Endothelial cell of umbilical vein (primary cell): ENCODE results near the gene FAM186B. TPM values are rescaled to one million over a fixed set of nuclear protein-coding genes. Genes with fewer than 3 reads are reported as not detected.

Source experiments
- BruUV-seq: library from RNA; stranded (reverse); fragments of 400-500 nt; replicated peaks from 2 replicates; lab custom pipeline; 2021; lab: Mats Ljungman, UMichigan
- CTCF ChIA-PET: fragments of 300-600, 350-600 bp; sonication (Branson Sonifier 250); formaldehyde crosslinking; loops from one replicate; lab custom pipeline; 2021; ENCODE audit warnings: antibody characterized with exemption, inconsistent platforms; lab: Charles Lee
- POLR2A ChIA-PET: fragments of 300-600, 350-600 bp; sonication (Branson Sonifier 250); formaldehyde crosslinking; loops from one replicate; lab custom pipeline; 2021; ENCODE audit warnings: antibody characterized with exemption, inconsistent platforms; lab: Charles Lee
- DNase-seq: peaks from one replicate; pipeline ENCODE4 v3.0.0-alpha.2; 2011; ENCODE audit warnings: low read depth, low spot score
- FAIRE-seq: peaks from 2 replicates; lab custom pipeline; 2011; peaks lifted over from hg19 to GRCh38; lab: Jason Lieb, UNC
- H2AFZ ChIP-seq: 2 replicates; pipeline ENCODE4 v1.6.0; 2012; ENCODE audit warnings: low read depth, low read length, control low read depth, inconsistent platforms
- H3K27ac ChIP-seq: 2 replicates; pipeline ENCODE4 v1.5.1; 2011; ENCODE audit warnings: low read depth, mild to moderate bottlenecking, control low read depth, low read length, moderate library complexity; ENCODE audit not compliant: insufficient read depth
- H3K27me3 ChIP-seq, 2 experiments: 2 replicates each; pipeline versions ENCODE4 v1.6.0 to v1.6.1; 2011; ENCODE audit warnings: low read length in 2 of 2, mixed read lengths in 1 of 2; ENCODE audit not compliant: control insufficient read depth in 2 of 2, insufficient read depth in 2 of 2
- H3K36me3 ChIP-seq, 2 experiments: 2 replicates in 1 of 2; 3 replicates in 1 of 2; pipeline ENCODE4 v1.5.1; 2011; ENCODE audit warnings: low read length in 2 of 2, mild to moderate bottlenecking in 1 of 2, moderate library complexity in 1 of 2; ENCODE audit not compliant: control insufficient read depth in 2 of 2, insufficient read depth in 2 of 2; ENCODE audit errors: extremely low read depth in 1 of 2
- H3K4me1 ChIP-seq: 3 replicates; pipeline ENCODE4 v1.5.1; 2011; ENCODE audit warnings: mild to moderate bottlenecking, low read length; ENCODE audit not compliant: control insufficient read depth, insufficient read depth; ENCODE audit errors: extremely low read depth
- H3K4me2 ChIP-seq: 2 replicates; pipeline ENCODE4 v1.6.1; 2011; ENCODE audit warnings: low read length, control low read depth, mixed read lengths; ENCODE audit not compliant: insufficient read depth
- H3K4me3 ChIP-seq, 3 experiments: fragments of 200-600 bp in 1 of 3; sonication (generic), shearing (Covaris generic) in 1 of 3; replicated peaks in 1 of 3; 2 replicates each; pipeline ENCODE4 v1.5.1; 2011 to 2016; ENCODE audit warnings: control low read depth in 3 of 3, low read length in 3 of 3, mild to moderate bottlenecking in 2 of 3, inconsistent platforms in 1 of 3, low read depth in 1 of 3, moderate library complexity in 1 of 3; ENCODE audit not compliant: insufficient read depth in 1 of 3
- H3K79me2 ChIP-seq: 2 replicates; pipeline ENCODE4 v1.6.0; 2012; ENCODE audit warnings: low read length, inconsistent platforms; ENCODE audit not compliant: control insufficient read depth, insufficient read depth
- H3K9ac ChIP-seq: replicated peaks from 2 replicates; pipeline ENCODE3; 2011; ENCODE audit warnings: low read length, control low read depth; ENCODE audit not compliant: insufficient read depth; ENCODE audit errors: extremely low read depth
- H3K9me1 ChIP-seq: replicated peaks from 3 replicates; pipeline ENCODE4 v1.6.0; 2011; ENCODE audit warnings: mild to moderate bottlenecking, low read length; ENCODE audit not compliant: control insufficient read depth, insufficient read depth; ENCODE audit errors: extremely low read depth
- H3K9me3 ChIP-seq: replicated peaks from 2 replicates; pipeline ENCODE4 v1.5.1; 2012; ENCODE audit warnings: low read length, inconsistent platforms; ENCODE audit not compliant: control insufficient read depth, insufficient read depth
- H4K20me1 ChIP-seq: replicated peaks from 2 replicates; pipeline ENCODE3; 2011; ENCODE audit warnings: mild to moderate bottlenecking, low read length; ENCODE audit not compliant: control insufficient read depth, insufficient read depth; ENCODE audit errors: extremely low read depth
- CTCF ChIP-seq, 2 donors: IDR thresholded peaks; 1 replicate in 1 of 2; 2 replicates in 1 of 2; pipeline ENCODE4 v1.5.1; 2011; ENCODE audit warnings: low read length in 2 of 2, mild to moderate bottlenecking in 2 of 2, moderate library complexity in 2 of 2, control low read depth in 1 of 2, inconsistent platforms in 1 of 2, low read depth in 1 of 2; ENCODE audit not compliant: insufficient read depth in 1 of 2; ENCODE audit errors: extremely low read depth in 1 of 2
- EZH2 ChIP-seq: IDR thresholded peaks from 2 replicates; pipeline ENCODE4 v1.6.1; 2012; ENCODE audit warnings: borderline replicate concordance, low read depth, mild to moderate bottlenecking, moderate library complexity, low read length, inconsistent platforms; ENCODE audit not compliant: severe bottlenecking
- FOS ChIP-seq: IDR thresholded peaks from 2 replicates; pipeline ENCODE4 v1.6.1; 2011; ENCODE audit warnings: mild to moderate bottlenecking, low read length, moderate library complexity, borderline replicate concordance; ENCODE audit not compliant: insufficient read depth
- GATA2 ChIP-seq: IDR thresholded peaks from 2 replicates; pipeline ENCODE4 v1.7.0; 2011; ENCODE audit warnings: low read depth, mild to moderate bottlenecking, moderate library complexity, mixed read lengths, low read length; ENCODE audit not compliant: insufficient read length, insufficient read depth
- JUN ChIP-seq: IDR thresholded peaks from 2 replicates; pipeline ENCODE4 v1.6.1; 2011; ENCODE audit warnings: borderline replicate concordance, low read depth; ENCODE audit not compliant: insufficient read length, insufficient read depth
- MAX ChIP-seq: IDR thresholded peaks from 2 replicates; pipeline ENCODE4 v1.6.1; 2011; ENCODE audit not compliant: insufficient read depth, insufficient read length
- MYC ChIP-seq: IDR thresholded peaks from one replicate; pipeline ENCODE4 v1.6.1; 2011; ENCODE audit warnings: mild to moderate bottlenecking, low read depth, low read length
- POLR2A ChIP-seq: IDR thresholded peaks from 2 replicates; pipeline ENCODE4 v1.6.1; 2012; ENCODE audit warnings: low read depth, mild to moderate bottlenecking, control low read depth, low read length
- POLR2AphosphoS5 ChIP-seq: IDR thresholded peaks from 2 replicates; pipeline ENCODE4 v1.6.1; 2012; ENCODE audit warnings: low read depth, mild to moderate bottlenecking, control low read depth, low read length, moderate library complexity; ENCODE audit not compliant: insufficient read depth
- dilution Hi-C: fragments of 300-500 bp; cut with MboI; formaldehyde crosslinking; loops from one replicate; pipeline ENCODE4 v1.15.0; 2019; ENCODE audit warnings: low sequenced_read_pairs; ENCODE audit not compliant: extremely low pct_ligation_motif_present
- intact Hi-C: fragments of 100-400 bp; cut with micrococcal nuclease; formaldehyde crosslinking; loops from one replicate; pipeline ENCODE4 v1.10.0; 2022
- polyA plus RNA-seq, 4 experiments: library from polyadenylated mRNA; depleted of rRNA in 3 of 4; stranded (reverse) in 3 of 4; unstranded in 1 of 4; fragments of >200 nt; gene quantifications; 2 replicates each; pipeline versions ENCODE4 v1.2.1 to v1.2.3, GENCODE V29; 2011 to 2012; ENCODE audit warnings: missing spikeins in 1 of 4
- total RNA-seq: library from RNA; stranded (reverse); gene quantifications from 2 replicates; pipeline ENCODE4 v1.2.3, GENCODE V29; 2021

Gene FAM186B
- total and polyA plus RNA-seq, 2 donors (not counting 3 experiments of a cell fraction or from before 2014, with no cell fraction given) = 0.10 to 0.33 TPM

- CTCF ChIA-PET = interaction anchor here (1.0 to 1.6 kb wide), 4 partner anchors 25 to 274 kb away, joined by 3 to 5 read pairs (median 4); no protein-coding TSS in a partner anchor
- H3K9me3 ChIP-seq = no peaks in the 10 kb centered on the region
- no peak overlapping the region for H3K27ac ChIP-seq
- dilution Hi-C loops (no loop called here), intact Hi-C loops (no loop called here)
- H3K36me3 ChIP-seq = no peaks in the 10 kb centered on the region
- H3K27me3 ChIP-seq = no peaks in the 10 kb centered on the region
- TF ChIP-seq POLR2A (no peak), POLR2AphosphoS5 (no peak), JUN (no peak), MAX (no peak), EZH2 (no peak), MYC (no peak), CTCF (IDR thresholded peaks at IDR 0.05; ENCODE audit: extremely low read depth in 1 of 2, insufficient read depth in 1 of 2, low read depth in 1 of 2, low read length in 2 of 2) (no peak), GATA2 (no peak), FOS (no peak)
- POLR2A ChIA-PET = no interaction called here
- no peaks in the 10 kb centered on the region for H3K79me2 ChIP-seq
- DNase-seq (no peak), FAIRE-seq (no peak)
- no peak overlapping the region for H3K9ac ChIP-seq
- no peak overlapping the region for H3K4me3 ChIP-seq
- H3K4me2 ChIP-seq = no peak overlapping the region
- BruUV-seq = no TSS peak
- no peak overlapping the region for H2AFZ ChIP-seq
- H4K20me1 ChIP-seq = no peaks in the 10 kb centered on the region
- H3K4me1 ChIP-seq = no peaks in the 10 kb centered on the region
- H3K9me1 ChIP-seq = no peaks in the 10 kb centered on the region
Observed at GRCh38 chr12:49604856-49605255, 583 bp downstream of the FAM186B start.
